SK-N-MC (cell line): ENCODE data around the gene PCDHA5.
"Not testable (repeated sequence)": the region's sequence is repeated elsewhere in the genome, so short reads cannot be mapped to it uniquely, and the experiment has no call there.

Source experiments
- DNase-seq: peaks from one replicate; pipeline ENCODE4 v3.0.0-alpha.2; 2011; ENCODE audit warnings: low read depth, low spot score
- H3K27ac ChIP-seq: fragments of 200-600 bp; sonication (generic); 2 replicates; pipeline ENCODE4 v1.5.1; 2016; ENCODE audit warnings: mixed run types
- H3K36me3 ChIP-seq: fragments of 200-600 bp; sonication (generic); 2 replicates; pipeline ENCODE4 v1.6.1; 2017; ENCODE audit warnings: antibody characterized with exemption, low read length, mixed read lengths; ENCODE audit not compliant: insufficient read depth
- H3K4me3 ChIP-seq: fragments of 200-600 bp; sonication (generic); 2 replicates; pipeline ENCODE4 v1.5.1; 2016
- H3K9ac ChIP-seq: fragments of 200-600 bp; sonication (generic); 2 replicates; pipeline ENCODE4 v1.8.0; 2017; ENCODE audit warnings: mixed run types, mixed read lengths; ENCODE audit not compliant: insufficient read length
- H3K9me3 ChIP-seq: fragments of 200-600 bp; sonication (generic); 2 replicates; pipeline ENCODE4 v1.6.1; 2017; ENCODE audit warnings: low read depth, mild to moderate bottlenecking, antibody characterized with exemption, low read length, moderate library complexity, mixed read lengths
- EZH2 ChIP-seq: fragments of 200-600 bp; sonication (generic); IDR thresholded peaks from one replicate; pipeline ENCODE4 v1.6.1; 2017; ENCODE audit warnings: antibody characterized with exemption
- FOXP2 ChIP-seq: optimal IDR thresholded peaks from 2 replicates; pipeline ENCODE3; 2011; ENCODE audit warnings: mild to moderate bottlenecking, moderate library complexity; ENCODE audit not compliant: insufficient read depth; ENCODE audit errors: extremely low read length, control extremely low read depth
- POLR2AphosphoS5 ChIP-seq: IDR thresholded peaks from 2 replicates; pipeline ENCODE4 v1.6.1; 2012; ENCODE audit warnings: mild to moderate bottlenecking, low read depth, low read length, borderline replicate concordance

The PCDHA5 gene

GRCh38 chr5:140821375-140822280, at the start of gene PCDHA5:
TSS of gene PCDHA5 (plus strand) at chr5:140821613.
- peak within 1 kb of the TSS; percentile 87 for H3K4me3 ChIP-seq
- peak within 1 kb of the TSS; percentile 52; the same call in 1 of the 2 replicates for H3K27ac ChIP-seq
- TF ChIP-seq POLR2AphosphoS5 (no peak), FOXP2 (no peak), EZH2 (no peak)
- H3K9me3 ChIP-seq = no peaks in the 10 kb centered on the region
- peak within 1 kb of the TSS; percentile 86 for H3K9ac ChIP-seq
- peak; percentile 58 for DNase-seq
- no peaks in the 10 kb centered on the region for H3K36me3 ChIP-seq

GRCh38 chr5:140780512-140780911, 40.9 kb upstream of the PCDHA5 start:
- no peak overlapping the region for H3K27ac ChIP-seq
- TF ChIP-seq EZH2 (no peak), FOXP2 (no peak), POLR2AphosphoS5 (no peak)
- no peak for DNase-seq
- no peaks in the 10 kb centered on the region for H3K9me3 ChIP-seq
- H3K4me3 ChIP-seq = no peak overlapping the region
- no peaks in the 10 kb centered on the region for H3K36me3 ChIP-seq
- H3K9ac ChIP-seq = no peak overlapping the region

DNA sequence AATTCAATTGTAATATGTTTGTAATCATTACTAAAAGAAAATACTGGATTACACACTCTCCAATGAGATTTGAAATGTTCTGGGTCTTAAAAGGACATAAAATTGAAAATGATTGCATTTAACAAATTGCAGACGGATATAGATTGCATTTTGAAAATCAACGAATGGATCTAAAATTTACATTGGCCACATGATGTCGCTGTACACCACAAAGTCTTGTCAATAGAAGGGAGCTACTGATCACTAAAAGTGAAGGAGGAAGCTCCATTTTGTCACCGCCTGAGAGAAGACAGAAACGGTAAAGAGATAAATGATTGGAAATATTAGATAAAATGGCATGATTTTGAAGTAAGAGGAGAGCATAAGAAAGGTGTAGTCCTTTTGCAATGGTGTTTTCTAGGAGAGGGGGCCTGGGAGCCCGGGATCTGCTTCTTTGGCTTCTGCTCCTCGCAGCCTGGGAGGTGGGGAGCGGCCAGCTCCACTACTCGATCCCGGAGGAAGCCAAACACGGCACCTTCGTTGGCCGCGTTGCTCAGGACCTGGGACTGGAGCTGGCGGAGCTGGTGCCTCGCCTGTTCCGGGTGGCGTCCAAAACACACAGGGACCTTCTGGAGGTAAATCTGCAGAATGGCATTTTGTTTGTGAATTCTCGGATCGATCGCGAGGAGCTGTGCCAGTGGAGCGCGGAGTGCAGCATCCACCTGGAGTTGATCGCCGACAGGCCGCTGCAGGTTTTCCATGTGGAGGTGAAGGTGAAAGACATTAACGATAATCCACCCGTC, 35.3 kb upstream of the PCDHA5 start, which contains the start of gene PCDHA1:
PCDHA1 (plus strand) TSS at position 236 of the 782 bp plus-strand sequence.
- H3K9ac ChIP-seq = no peak within 1 kb of the TSS
- H3K9me3 ChIP-seq = no peaks in the 10 kb centered on the region; the same call in 1 of the 2 replicates
- H3K36me3 ChIP-seq = no peaks in the 10 kb centered on the region
- no peak within 1 kb of the TSS for H3K27ac ChIP-seq
- H3K4me3 ChIP-seq = 0 out of 2 replicates have a peak within 1 kb of the TSS, but pooled peaks have one; percentile 13
- DNase-seq = no peak
- TF ChIP-seq POLR2AphosphoS5 (no peak), EZH2 (no peak), FOXP2 (no peak)

DNA sequence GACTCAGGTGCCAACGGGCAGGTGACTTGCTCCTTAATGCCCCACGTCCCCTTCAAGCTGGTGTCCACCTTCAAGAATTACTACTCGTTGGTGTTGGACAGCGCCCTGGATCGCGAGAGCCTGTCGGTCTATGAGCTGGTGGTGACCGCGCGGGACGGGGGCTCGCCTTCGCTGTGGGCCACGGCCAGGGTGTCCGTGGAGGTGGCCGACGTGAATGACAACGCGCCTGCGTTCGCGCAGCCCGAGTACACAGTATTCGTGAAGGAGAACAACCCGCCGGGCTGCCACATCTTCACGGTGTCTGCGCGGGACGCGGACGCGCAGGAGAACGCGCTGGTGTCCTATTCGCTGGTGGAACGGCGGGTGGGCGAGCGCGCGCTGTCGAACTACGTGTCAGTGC, 34.0 kb upstream of the PCDHA5 start:
- H3K27ac ChIP-seq = not testable (repeated sequence)

DNA sequence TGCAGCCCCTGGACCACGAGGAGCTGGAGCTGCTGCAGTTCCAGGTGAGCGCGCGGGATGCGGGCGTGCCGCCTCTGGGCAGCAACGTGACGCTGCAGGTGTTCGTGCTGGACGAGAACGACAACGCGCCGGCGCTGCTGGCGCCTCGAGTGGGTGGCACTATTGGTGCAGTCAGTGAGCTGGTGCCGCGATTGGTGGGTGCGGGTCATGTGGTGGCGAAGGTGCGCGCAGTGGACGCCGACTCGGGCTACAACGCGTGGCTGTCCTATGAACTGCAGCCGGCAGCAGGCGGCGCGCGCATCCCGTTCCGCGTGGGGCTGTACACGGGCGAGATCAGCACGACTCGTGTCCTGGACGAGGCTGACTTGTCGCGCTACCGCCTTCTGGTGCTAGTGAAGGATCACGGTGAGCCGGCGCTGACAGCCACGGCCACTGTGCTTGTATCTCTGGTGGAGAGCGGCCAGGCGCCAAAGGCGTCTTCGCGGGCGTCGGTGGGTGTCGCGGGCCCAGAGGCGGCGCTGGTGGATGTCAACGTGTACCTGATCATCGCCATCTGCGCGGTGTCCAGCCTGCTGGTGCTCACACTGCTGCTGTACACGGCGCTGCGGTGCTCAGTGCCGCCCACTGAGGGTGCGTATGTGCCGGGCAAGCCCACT, 33.4 kb upstream of the PCDHA5 start:
- DNase-seq, H3K9ac ChIP-seq, H3K36me3 ChIP-seq, H3K27ac ChIP-seq, H3K9me3 ChIP-seq, H3K4me3 ChIP-seq: not testable (repeated sequence)

More for the DNA sequence above, 34.0 kb upstream of the PCDHA5 start:
- not testable (repeated sequence) for H3K36me3 ChIP-seq, H3K9ac ChIP-seq, DNase-seq, H3K9me3 ChIP-seq, H3K4me3 ChIP-seq

DNA sequence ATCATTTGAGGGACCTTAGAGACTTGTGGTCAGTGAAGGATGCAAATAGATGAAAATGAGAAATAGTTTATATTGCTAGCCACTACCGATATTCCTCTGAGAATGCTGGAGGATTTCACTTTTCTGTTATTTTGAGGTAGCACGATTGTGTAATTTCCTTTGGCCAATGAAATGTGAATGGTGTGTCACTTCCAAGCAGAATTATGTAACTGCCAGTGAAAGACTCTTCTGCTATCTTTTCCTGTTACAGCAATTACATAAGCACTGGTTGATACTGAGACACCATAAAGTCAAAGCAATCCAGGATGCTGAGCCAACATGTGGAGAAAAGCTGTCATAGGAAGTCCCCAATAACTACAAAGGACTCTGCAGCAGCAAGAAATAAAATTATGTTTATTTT, 30.3 kb upstream of the PCDHA5 start:
- no peaks in the 10 kb centered on the region; the same call in 1 of the 2 replicates for H3K9me3 ChIP-seq
- DNase-seq = no peak
- no peak overlapping the region for H3K9ac ChIP-seq
- H3K4me3 ChIP-seq = no peak overlapping the region
- no peaks in the 10 kb centered on the region for H3K36me3 ChIP-seq
- H3K27ac ChIP-seq = no peak overlapping the region
- no peak for TF ChIP-seq FOXP2
- TF ChIP-seq EZH2 = no peak
- TF ChIP-seq POLR2AphosphoS5 = no peak

GRCh38 chr5:140794595-140795258, 26.7 kb upstream of the PCDHA5 start, which contains the start of gene PCDHA2:
TSS of gene PCDHA2 (plus strand) at chr5:140794852.
- Histone ChIP-seq H3K9ac (no peak within 1 kb of the TSS), H3K27ac (no peak within 1 kb of the TSS), H3K36me3 (no peaks in the 10 kb centered on the region), H3K4me3 (no peak within 1 kb of the TSS), H3K9me3 (no peaks in the 10 kb centered on the region; the same call in 1 of the 2 replicates)
- DNase-seq = no peak
- no peak for TF ChIP-seq FOXP2
- TF ChIP-seq EZH2 = no peak
- TF ChIP-seq POLR2AphosphoS5 = no peak

DNA sequence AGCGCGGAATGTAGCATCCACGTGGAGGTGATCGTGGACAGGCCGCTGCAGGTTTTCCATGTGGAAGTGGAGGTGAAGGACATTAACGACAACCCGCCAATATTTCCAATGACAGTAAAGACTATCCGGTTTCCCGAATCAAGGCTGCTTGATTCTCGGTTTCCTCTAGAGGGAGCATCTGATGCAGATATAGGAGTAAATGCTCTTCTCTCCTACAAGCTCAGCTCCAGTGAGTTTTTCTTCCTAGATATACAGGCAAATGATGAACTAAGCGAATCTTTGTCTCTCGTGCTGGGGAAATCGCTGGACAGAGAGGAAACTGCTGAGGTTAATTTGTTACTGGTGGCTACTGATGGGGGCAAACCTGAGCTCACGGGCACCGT, 26.2 kb upstream of the PCDHA5 start:
- no peak for TF ChIP-seq POLR2AphosphoS5
- no peak for TF ChIP-seq EZH2
- TF ChIP-seq FOXP2 = no peak
- H3K27ac ChIP-seq = no peak overlapping the region
- no peak overlapping the region for H3K9ac ChIP-seq
- DNase-seq = no peak
- no peaks in the 10 kb centered on the region for H3K36me3 ChIP-seq
- H3K9me3 ChIP-seq = no peaks in the 10 kb centered on the region; the same call in 1 of the 2 replicates
- no peak overlapping the region for H3K4me3 ChIP-seq

- not testable (repeated sequence) for H3K27ac ChIP-seq, H3K36me3 ChIP-seq, H3K4me3 ChIP-seq, H3K9me3 ChIP-seq, DNase-seq, H3K9ac ChIP-seq
Observed at GRCh38 chr5:140796072-140796717, 25.2 kb upstream of the PCDHA5 start.
